Endodermal cell (in vitro differentiated cells): ENCODE results near the gene STXBP4. TPM values are rescaled to one million over a fixed set of nuclear protein-coding genes. Genes with fewer than 3 reads are reported as not detected.

Experiments used
- DNase-seq: peaks from one replicate; pipeline ENCODE4 v3.0.0-alpha.2; 2017
- H3K27ac ChIP-seq: 2 replicates; pipeline ENCODE4 v1.5.1; 2013; ENCODE audit warnings: mild to moderate bottlenecking, low read depth, low read length, moderate library complexity
- H3K27me3 ChIP-seq: 2 replicates; pipeline ENCODE4 v1.6.1; 2013; ENCODE audit warnings: mild to moderate bottlenecking, low read length, moderate library complexity; ENCODE audit not compliant: insufficient read depth, control insufficient read depth, poor library complexity, severe bottlenecking
- H3K36me3 ChIP-seq: 2 replicates; pipeline ENCODE4 v1.7.0; 2013; ENCODE audit warnings: mild to moderate bottlenecking, low read length, moderate library complexity; ENCODE audit not compliant: control insufficient read depth, insufficient read depth
- H3K4me1 ChIP-seq: one replicate; pipeline ENCODE4 v1.7.0; 2013; ENCODE audit warnings: low read length; ENCODE audit not compliant: control insufficient read depth, insufficient read depth
- H3K4me3 ChIP-seq: 2 replicates; pipeline ENCODE4 v1.5.1; 2013; ENCODE audit warnings: mild to moderate bottlenecking, low read length, moderate library complexity
- H3K9ac ChIP-seq: 2 replicates; pipeline ENCODE4 v1.6.1; 2013; ENCODE audit warnings: mild to moderate bottlenecking, low read length, moderate library complexity; ENCODE audit not compliant: poor library complexity, severe bottlenecking; ENCODE audit errors: extremely low read depth
- H3K9me3 ChIP-seq: 2 replicates; pipeline ENCODE4 v1.6.1; 2013; ENCODE audit warnings: mild to moderate bottlenecking, low read length, moderate library complexity; ENCODE audit not compliant: control insufficient read depth
- H3K27ac Mint-ChIP-seq: 2 replicates; pipeline ENCODE4 v1.8.0; 2020; ENCODE audit warnings: mixed read lengths
- H3K27me3 Mint-ChIP-seq: 2 replicates; pipeline ENCODE4 v1.8.0; 2021; ENCODE audit warnings: mild to moderate bottlenecking, mixed read lengths; ENCODE audit not compliant: insufficient read depth
- H3K36me3 Mint-ChIP-seq: 2 replicates; pipeline ENCODE4 v1.8.0; 2020; ENCODE audit warnings: low read depth, mixed read lengths
- H3K4me1 Mint-ChIP-seq: 2 replicates; pipeline ENCODE4 v1.8.0; 2020; ENCODE audit warnings: mixed read lengths
- H3K4me3 Mint-ChIP-seq: 2 replicates; pipeline ENCODE4 v1.8.0; 2020; ENCODE audit warnings: mild to moderate bottlenecking, moderate library complexity, mixed read lengths
- H3K9me3 Mint-ChIP-seq: 2 replicates; pipeline ENCODE4 v1.8.0; 2020; ENCODE audit warnings: mild to moderate bottlenecking, mixed read lengths
- CTCF ChIP-seq: fragments of 200-600 bp; sonication (generic); conservative IDR thresholded peaks from 2 replicates; pipeline ENCODE4 v1.5.0; 2021; ENCODE audit warnings: antibody characterized with exemption, mild to moderate bottlenecking
- WGBS, 2 experiments: methylation state at CpG; one replicate each; pipeline versions ENCODE4 v1.1.5 to v1.1.7; 2013; ENCODE audit warnings: missing lambda C conversion rate in 2 of 2, mixed read lengths in 1 of 2; ENCODE audit not compliant: insufficient coverage in 1 of 2, insufficient read length in 1 of 2; 5-methylcytosine and 5-hydroxymethylcytosine counted together
- total RNA-seq, 2 donors: library from RNA; stranded (reverse); fragmentation: NEBNext Ultra II Directional in 1 of 2; extraction: Animal tissue kit (Norgen Biotek cat#: 25700) in 1 of 2; gene quantifications; 2 replicates in 1 of 2; 3 replicates in 1 of 2; pipeline ENCODE4 v1.2.1, GENCODE V29; 2021

Gene STXBP4
- total RNA-seq, 2 donors from 2014 or later = 15.5 to 18.0 TPM

GRCh38 chr17:55089256-55089655 lies 120.7 kb downstream of the STXBP4 start:
- 98 to 100% methylated on average over 1 to 2 of the region's 2 CpGs for WGBS, 2 experiments
- peaks cover 3% of the 10 kb centered on the region for H3K9me3 Mint-ChIP-seq
- Histone ChIP-seq H3K27ac (no peak overlapping the region), H3K9ac (no peak overlapping the region), H3K36me3 (no peaks in the 10 kb centered on the region), H3K4me3 (no peak overlapping the region), H3K27me3 (no peaks in the 10 kb centered on the region), H3K4me1 (peaks cover 2% of the 10 kb centered on the region), H3K9me3 (no peaks in the 10 kb centered on the region)
- no peak overlapping the region for H3K27ac Mint-ChIP-seq
- no peaks in the 10 kb centered on the region for H3K27me3 Mint-ChIP-seq
- TF ChIP-seq CTCF = no peak
- H3K4me1 Mint-ChIP-seq = peaks cover 21% of the 10 kb centered on the region
- peaks cover 12% of the 10 kb centered on the region for H3K36me3 Mint-ChIP-seq
- no peak for DNase-seq
- no peak overlapping the region for H3K4me3 Mint-ChIP-seq

GRCh38 chr17:55090079-55090492 lies 121.5 kb downstream of the STXBP4 start:
- peak; percentile 59 for DNase-seq
- Mint-ChIP-seq H3K36me3 (peaks cover 12% of the 10 kb centered on the region), H3K4me3 (no peak overlapping the region), H3K9me3 (peaks cover 3% of the 10 kb centered on the region), H3K27me3 (no peaks in the 10 kb centered on the region), H3K4me1 (peaks cover 25% of the 10 kb centered on the region), H3K27ac (peak overlapping the region; percentile 69)
- no peaks in the 10 kb centered on the region for H3K36me3 ChIP-seq
- H3K27me3 ChIP-seq = no peaks in the 10 kb centered on the region
- no peaks in the 10 kb centered on the region for H3K9me3 ChIP-seq
- WGBS, 2 experiments = 50 to 70% methylated on average over 1 to 3 of the region's 3 CpGs
- H3K4me1 ChIP-seq = peaks cover 2% of the 10 kb centered on the region
- no peak overlapping the region for H3K9ac ChIP-seq
- no peak overlapping the region for H3K4me3 ChIP-seq
- TF ChIP-seq CTCF = no peak
- no peak overlapping the region for H3K27ac ChIP-seq

- no peak overlapping the region for H3K4me3 Mint-ChIP-seq
These were observed 124.8 kb downstream of the STXBP4 start for GRCh38 chr17:55093353-55093752.

More at GRCh38 chr17:55093353-55093752, 124.8 kb downstream of the STXBP4 start:
- Histone ChIP-seq H3K27ac (no peak overlapping the region), H3K4me1 (peaks cover 2% of the 10 kb centered on the region), H3K27me3 (no peaks in the 10 kb centered on the region), H3K4me3 (no peak overlapping the region), H3K36me3 (no peaks in the 10 kb centered on the region), H3K9me3 (no peaks in the 10 kb centered on the region), H3K9ac (no peak overlapping the region)
- Mint-ChIP-seq H3K27ac (no peak overlapping the region), H3K9me3 (no peaks in the 10 kb centered on the region), H3K27me3 (no peaks in the 10 kb centered on the region), H3K36me3 (peaks cover 2% of the 10 kb centered on the region), H3K4me1 (peaks cover 25% of the 10 kb centered on the region)
- 75% methylated on average over 1 of the region's 1 CpG; no CpG with 5 or more reads in 1 of the 2 experiments for WGBS, 2 experiments
- TF ChIP-seq CTCF = no peak
- no peak for DNase-seq
